Peyer's patch (tissue), 4 donors: ENCODE results near the gene CCDC85C.

ENCODE experiments used
- POLR2A ChIP-seq, 2 donors: fragments of 450-650 bp; IDR thresholded peaks; one replicate each; pipeline ENCODE4 v1.5.1; 2017; ENCODE audit warnings: antibody characterized with exemption in 2 of 2, mild to moderate bottlenecking in 2 of 2, moderate library complexity in 2 of 2
- TF ChIP-seq, protein P1 (sequence below), 6 experiments: fragments of 450-650 bp in 4 of 6; fragments of 200-600 bp in 2 of 6; sonication (generic) in 1 of 6; IDR thresholded peaks; one replicate each; pipeline ENCODE4 v1.5.1; 2017 to 2019; ENCODE audit warnings: antibody characterized with exemption in 6 of 6, mild to moderate bottlenecking in 3 of 6, moderate library complexity in 1 of 6

DNA sequence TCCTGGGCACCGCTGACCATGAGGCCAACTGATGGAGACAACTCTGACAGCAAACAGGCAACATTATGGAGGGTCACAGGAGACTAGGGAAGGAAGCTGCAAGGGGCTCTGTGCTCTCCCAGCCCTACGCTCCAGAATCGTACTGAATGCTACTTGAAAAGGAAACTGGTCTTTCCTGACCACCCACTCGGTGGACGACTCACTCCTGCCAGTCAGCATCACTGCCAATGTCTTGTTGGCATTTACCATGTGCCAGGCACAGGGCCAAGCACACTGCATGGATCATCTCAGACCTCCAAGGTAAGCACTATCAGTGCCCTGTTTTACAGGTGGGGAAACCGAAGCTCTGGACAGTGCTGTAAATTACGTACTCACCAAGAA lies 38.0 kb downstream of the CCDC85C start:
- TF ChIP-seq POLR2A (IDR thresholded peaks at IDR 0.05): no peak
- TF ChIP-seq, protein P1, sequence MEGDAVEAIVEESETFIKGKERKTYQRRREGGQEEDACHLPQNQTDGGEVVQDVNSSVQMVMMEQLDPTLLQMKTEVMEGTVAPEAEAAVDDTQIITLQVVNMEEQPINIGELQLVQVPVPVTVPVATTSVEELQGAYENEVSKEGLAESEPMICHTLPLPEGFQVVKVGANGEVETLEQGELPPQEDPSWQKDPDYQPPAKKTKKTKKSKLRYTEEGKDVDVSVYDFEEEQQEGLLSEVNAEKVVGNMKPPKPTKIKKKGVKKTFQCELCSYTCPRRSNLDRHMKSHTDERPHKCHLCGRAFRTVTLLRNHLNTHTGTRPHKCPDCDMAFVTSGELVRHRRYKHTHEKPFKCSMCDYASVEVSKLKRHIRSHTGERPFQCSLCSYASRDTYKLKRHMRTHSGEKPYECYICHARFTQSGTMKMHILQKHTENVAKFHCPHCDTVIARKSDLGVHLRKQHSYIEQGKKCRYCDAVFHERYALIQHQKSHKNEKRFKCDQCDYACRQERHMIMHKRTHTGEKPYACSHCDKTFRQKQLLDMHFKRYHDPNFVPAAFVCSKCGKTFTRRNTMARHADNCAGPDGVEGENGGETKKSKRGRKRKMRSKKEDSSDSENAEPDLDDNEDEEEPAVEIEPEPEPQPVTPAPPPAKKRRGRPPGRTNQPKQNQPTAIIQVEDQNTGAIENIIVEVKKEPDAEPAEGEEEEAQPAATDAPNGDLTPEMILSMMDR (IDR thresholded peaks at IDR 0.05): no peak
